Mesenteric fat pad (tissue), 1 donor: ENCODE results near the gene CEP41. TPM values are rescaled to one million over a fixed set of nuclear protein-coding genes. Genes with fewer than 3 reads are reported as not detected.
"Not testable (repeated sequence)": the region's sequence is repeated elsewhere in the genome, so short reads cannot be mapped to it uniquely, and the experiment has no call there.

Source experiments
- DNase-seq: peaks from one replicate; pipeline ENCODE4 v3.0.0-alpha.2; 2020; ENCODE audit warnings: low spot score
- total RNA-seq: library from RNA; stranded (reverse); fragmentation: NEBNext Ultra II Directional; extraction: Animal tissue kit (Norgen Biotek cat#: 25700); gene quantifications from one replicate; pipeline ENCODE4 v1.2.1, GENCODE V29; 2021
- donor health status: DM: yes; HTN: yes; CAD: no.

Gene CEP41
- total RNA-seq, 1 donor from 2014 or later = 9.3 TPM

- DNase-seq = no peak
Measured at GRCh38 chr7:130393101-130393561, 47.7 kb downstream of the CEP41 start.

DNA sequence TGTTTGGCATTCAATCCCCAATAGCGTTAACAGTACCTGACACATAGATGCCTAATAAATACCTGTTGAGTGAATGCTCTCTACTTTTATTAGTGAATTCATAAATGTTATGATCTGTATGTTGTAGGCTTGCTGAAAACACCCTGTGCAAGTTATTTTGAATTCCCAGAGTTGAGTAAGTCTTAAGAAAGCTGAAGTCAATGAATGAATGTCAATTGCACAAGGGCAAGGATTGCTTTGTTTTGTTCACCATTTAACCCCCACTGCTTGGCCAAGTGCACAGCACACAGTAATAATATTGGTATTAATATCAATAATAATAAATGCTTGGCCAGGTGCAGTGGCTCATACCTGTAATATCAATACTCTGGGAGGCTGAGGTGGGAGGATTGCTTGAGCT, 50.3 kb downstream of the CEP41 start:
- DNase-seq = no peak

GRCh38 chr7:130388671-130389070, 52.1 kb downstream of the CEP41 start:
- no peak for DNase-seq

- peak; percentile 60 for DNase-seq
Measured at GRCh38 chr7:130387628-130388403, 53.0 kb downstream of the CEP41 start.

DNA sequence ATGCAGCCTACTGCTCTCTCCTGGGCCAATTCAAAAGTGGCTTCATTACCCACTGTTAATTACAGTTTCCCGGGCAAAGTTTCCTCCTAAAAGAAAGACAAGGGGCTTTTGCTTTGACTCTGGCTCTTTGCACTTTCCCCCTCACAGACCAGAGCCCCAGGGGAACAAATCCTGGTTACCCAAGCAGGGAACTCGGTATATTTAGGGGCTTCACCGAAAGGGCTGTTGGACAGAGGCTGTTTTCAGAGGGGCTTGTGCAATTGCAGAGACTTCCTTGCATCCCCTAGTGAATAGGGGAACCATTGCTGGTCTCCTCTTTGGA, 53.5 kb downstream of the CEP41 start:
- DNase-seq = peak; percentile 59

DNA sequence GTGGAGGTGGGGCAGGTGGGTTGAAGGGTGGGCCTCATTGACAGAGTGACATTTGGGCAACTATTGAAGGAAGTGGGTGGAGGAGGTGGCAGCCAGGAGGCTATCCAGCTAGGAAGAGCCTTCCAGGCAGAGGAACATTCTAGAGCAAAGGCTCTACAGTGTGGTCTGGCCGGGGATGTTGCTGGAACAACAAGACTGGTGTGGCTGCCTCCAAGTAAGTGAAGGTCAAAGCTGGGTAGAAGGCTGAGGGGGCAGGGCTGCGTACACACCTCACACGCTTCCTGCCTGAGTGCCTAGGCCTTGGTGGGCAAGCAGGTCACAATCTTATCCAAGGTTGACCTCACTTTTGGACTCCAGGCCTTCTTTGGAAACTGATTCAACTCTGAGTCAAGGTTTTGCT, 53.9 kb downstream of the CEP41 start:
- DNase-seq = peak; percentile 71

DNA sequence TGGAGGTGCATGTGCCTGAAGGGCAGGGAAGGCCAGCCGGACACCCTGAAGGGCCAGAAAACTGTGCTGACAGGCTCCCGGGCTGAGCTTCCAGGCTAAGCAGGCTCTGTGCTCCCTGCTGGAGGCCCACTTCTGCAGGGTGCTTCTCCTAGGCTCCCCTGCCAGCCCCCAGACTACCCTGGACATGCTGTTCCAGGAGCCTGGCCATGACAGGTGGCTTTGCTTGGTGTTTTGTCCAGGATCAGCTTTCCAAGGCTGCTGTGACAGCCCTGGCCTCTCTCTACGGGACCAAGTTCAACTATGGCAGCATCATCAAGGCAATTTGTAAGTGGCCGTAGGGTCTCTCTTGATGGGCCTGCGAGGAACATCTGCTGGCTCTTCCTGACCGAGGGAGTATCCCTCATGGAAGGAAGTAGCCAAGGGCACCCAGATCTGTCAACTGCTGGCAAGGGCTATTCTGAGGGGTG, 55.2 kb downstream of the CEP41 start:
- peak; percentile 67 for DNase-seq

- peak; percentile 64 for DNase-seq
Measured at GRCh38 chr7:130384841-130385599, 55.8 kb downstream of the CEP41 start.

- DNase-seq = peak; percentile 80
Measured at GRCh38 chr7:130384371-130384801, 56.4 kb downstream of the CEP41 start.

DNA sequence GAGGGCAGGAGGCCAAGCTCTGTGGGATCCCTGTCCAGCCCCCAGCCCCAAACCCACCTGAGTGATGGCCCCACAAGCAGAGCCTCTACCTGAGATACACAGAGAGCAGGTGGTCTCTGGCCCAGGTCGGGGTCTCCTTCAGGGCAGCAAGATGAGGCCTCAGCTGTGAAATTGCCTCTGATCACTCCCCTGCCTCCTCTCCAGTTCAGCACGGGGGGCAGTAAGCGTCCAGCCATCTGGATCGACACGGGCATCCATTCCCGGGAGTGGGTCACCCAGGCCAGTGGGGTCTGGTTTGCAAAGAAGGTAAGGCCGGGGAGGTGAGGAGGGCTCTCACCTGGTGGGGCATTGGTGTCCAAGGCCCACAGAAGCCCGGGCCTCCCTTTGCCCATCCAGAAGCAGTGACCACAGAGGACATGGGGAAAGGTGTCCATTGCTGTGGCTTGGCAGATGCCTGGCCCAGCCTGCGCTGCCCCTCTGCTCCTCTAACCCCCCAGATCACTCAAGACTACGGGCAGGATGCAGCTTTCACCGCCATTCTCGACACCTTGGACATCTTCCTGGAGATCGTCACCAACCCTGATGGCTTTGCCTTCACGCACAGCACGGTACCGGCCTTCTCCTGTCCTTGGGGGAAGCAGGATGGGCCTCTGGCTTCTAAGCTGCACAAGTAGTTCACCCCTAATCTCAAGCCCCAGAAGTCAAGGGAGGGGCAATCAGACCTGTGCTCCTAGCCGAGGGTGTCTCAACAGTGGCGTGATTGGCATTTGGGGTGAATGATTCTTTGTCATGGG, 57.4 kb downstream of the CEP41 start:
- DNase-seq = peak; percentile 82

GRCh38 chr7:130381468-130382312, 59.1 kb downstream of the CEP41 start:
- DNase-seq = peak; percentile 76

GRCh38 chr7:130380861-130381455, 59.9 kb downstream of the CEP41 start:
- peak; percentile 79 for DNase-seq

- peak; percentile 75 for DNase-seq
Measured at GRCh38 chr7:130379921-130380860, 60.6 kb downstream of the CEP41 start, which contains the start of gene CPA1. Gene CPA1 (plus strand): TSS chr7:130380494. CDS start chr7:130380521, 27 bp downstream.

- DNase-seq = peak; percentile 75
Measured at GRCh38 chr7:130379532-130379920, 61.3 kb downstream of the CEP41 start.

DNA sequence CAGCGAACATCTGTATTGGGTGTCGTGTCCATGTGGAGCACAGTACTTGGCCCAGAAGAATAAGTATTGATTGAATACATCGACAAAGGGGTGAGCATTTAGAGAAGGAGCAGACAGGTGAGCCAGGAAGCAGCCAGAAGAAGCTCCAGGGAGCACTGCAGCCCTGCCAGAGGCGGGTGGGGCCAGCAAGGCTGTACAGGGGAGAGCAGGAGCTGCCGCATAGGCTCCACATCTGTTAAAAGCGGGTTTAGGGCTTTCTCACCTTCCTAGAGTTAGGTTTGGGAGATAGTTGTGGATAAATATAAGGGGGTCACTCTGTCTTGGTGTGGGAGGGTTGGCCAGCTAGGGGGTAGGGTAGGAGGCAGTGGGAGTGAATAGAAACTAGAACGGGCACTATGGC, 61.8 kb downstream of the CEP41 start:
- DNase-seq = no peak

- DNase-seq = peak; percentile 26
Measured at GRCh38 chr7:130377178-130377577, 63.6 kb downstream of the CEP41 start.

GRCh38 chr7:130376461-130376860, 64.4 kb downstream of the CEP41 start:
- not testable (repeated sequence) for DNase-seq

DNA sequence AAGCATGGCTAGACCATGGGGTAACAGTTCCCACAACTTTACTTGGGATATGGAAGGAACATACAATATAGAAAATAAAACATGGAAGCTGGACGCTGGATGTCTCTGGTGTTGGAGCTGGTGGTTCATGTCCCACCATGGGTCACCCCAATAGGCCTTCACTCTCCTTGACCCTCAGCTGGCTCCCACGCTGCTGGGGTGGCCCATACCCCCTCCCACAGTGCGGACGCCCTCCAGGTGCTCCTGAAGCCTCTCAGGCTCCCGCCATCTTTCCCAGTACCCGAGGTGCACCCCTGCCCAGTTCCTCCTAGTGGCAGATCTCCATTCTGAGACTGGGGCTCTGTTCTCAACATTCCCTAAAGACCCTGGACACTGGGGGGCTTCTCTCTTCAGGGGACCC, 66.3 kb downstream of the CEP41 start:
- no peak for DNase-seq
